ENCODE results near the gene PCDHA10. TPM values are rescaled to one million over a fixed set of nuclear protein-coding genes. Genes with fewer than 3 reads are reported as not detected.

PCDHA10 gene
- polyA plus RNA-seq, 1 donor (not counting 4 experiments of a cell fraction or from before 2014, with no cell fraction given) = 0.03 TPM

DNA sequence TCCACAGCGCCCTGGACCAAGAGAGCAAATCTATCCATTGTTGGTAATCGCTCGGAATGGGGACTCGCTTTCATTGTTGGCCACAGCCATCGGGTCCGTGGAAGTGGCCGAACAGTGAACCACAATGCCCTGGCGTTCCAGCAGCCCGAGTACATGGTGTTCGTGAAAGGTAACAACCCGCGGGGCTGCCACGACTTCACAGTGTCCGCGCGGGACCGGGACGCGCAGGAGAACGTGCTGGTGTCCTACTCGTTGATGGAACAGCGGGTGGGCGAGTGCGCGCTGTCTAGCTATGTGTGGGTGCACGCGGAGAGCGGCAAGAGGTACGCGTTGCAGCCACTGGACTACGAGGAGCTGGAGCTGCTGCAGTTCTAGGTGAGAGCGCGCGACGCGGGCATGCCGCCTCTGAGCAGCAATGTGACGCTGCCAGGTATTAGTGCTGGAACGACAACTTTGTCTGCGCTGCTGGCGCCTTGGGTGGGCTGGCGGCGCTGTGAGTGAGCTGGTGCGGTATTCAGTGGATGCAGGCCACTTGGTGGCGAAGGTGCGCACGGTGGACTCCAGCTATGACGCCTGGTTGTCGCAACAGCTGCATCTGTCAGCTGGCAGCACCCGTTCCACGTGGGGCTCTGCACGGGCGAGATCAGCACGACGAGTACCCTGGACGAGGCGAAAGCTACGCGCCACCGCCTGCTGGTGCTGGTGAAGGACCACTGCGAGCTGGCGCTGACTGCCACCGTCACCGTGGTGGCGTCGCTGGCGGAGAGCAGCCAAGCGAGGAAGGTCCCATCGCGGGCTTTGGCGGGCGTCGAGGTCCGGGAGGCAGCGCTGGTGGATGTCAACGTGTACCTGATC lies 7.0 kb downstream of the PCDHA10 start:
- Histone ChIP-seq H3K36me3 (ENCODE audit: control insufficient read depth in 2 of 2, extremely low read depth in 1 of 2, insufficient read depth in 2 of 2, low read length in 2 of 2) (no peaks in the 10 kb centered on the region), H3K9me3 (ENCODE audit: control insufficient read depth, low read depth, low read length) (peaks cover 12% of the 10 kb centered on the region), H3K4me3 (ENCODE audit: control insufficient read depth in 2 of 3, extremely low read depth in 1 of 3, insufficient read depth in 2 of 3, low read depth in 1 of 3, low read length in 3 of 3) (no peak overlapping the region), H3K79me2 (ENCODE audit: control insufficient read depth, insufficient read depth, low read length) (no peaks in the 10 kb centered on the region), H2AFZ (ENCODE audit: control insufficient read depth, low read length) (no peak overlapping the region), H3K4me2 (ENCODE audit: control insufficient read depth, extremely low read depth, insufficient read depth, low read depth, low read length) (no peak overlapping the region), H3K27me3 (ENCODE audit: control insufficient read depth, extremely low read depth, insufficient read depth, low read length) (no peaks in the 10 kb centered on the region), H3K9me1 (ENCODE audit: control insufficient read depth, extremely low read depth, insufficient read depth, low read length) (no peaks in the 10 kb centered on the region), H3K27ac (ENCODE audit: control insufficient read depth, insufficient read depth, low read length) (no peak overlapping the region), H3K4me1 (ENCODE audit: control insufficient read depth, extremely low read depth, insufficient read depth, low read length) (no peaks in the 10 kb centered on the region), H3K9ac (ENCODE audit: control insufficient read depth, extremely low read depth, insufficient read depth, low read length) (no peak overlapping the region), H4K20me1 (ENCODE audit: control insufficient read depth, extremely low read depth, insufficient read depth, low read length) (no peaks in the 10 kb centered on the region)
- no peak for DNase-seq (ENCODE audit: low read depth, low spot score)
- FAIRE-seq = no peak
- TF ChIP-seq CTCF (optimal IDR thresholded peaks at IDR 0.05 in 1 of 3, IDR thresholded peaks at IDR 0.05 in 1 of 3, conservative IDR thresholded peaks at IDR 0.05 in 1 of 3; ENCODE audit: extremely low read depth in 1 of 3, insufficient read depth in 2 of 3, low read length in 3 of 3) (no peak), EZH2 (IDR thresholded peaks at IDR 0.05; ENCODE audit: low read length) (no peak)
- dilution Hi-C loops (cut with MboI; ENCODE audit: extremely low pct_ligation_motif_present, low sequenced_read_pairs) = no loop called here

DNA sequence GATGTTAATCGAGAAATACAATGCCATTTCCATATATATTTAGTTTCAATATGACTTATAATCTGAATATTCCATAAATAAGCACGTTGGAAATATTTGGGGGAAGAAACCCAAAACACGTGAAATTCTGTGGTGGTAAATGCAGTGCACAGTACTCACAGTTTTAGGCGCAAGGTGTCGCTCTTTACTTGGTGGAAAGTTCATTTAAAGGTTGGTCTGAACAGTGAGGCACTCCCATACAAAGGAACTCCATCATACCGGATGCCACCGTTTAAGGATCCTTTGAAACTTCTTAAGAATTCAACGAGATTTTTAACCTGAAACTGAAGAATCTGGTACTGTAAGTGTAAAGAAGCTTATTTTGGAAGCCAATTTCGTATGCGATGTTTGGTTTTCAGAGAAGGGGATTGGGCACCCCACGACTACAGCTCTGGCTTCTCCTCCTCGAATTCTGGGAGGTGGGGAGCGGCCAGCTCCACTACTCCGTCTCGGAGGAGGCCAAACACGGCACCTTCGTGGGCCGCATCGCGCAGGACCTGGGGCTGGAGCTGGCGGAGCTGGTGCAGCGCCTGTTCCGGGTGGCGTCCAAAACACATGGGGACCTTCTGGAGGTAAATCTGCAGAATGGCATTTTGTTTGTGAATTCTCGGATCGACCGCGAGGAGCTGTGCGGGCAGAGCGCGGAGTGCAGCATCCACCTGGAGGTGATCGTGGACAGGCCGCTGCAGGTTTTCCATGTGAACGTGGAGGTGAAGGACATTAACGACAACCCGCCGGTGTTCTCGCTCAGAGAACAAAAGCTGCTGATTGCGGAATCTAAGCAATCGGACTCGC lies 13.2 kb downstream of the PCDHA10 start, which contains the start of gene PCDHA11:
Gene PCDHA11, plus strand, starts transcription at position 237 of the 834 bp plus-strand sequence. Its CDS starts 147 bp downstream, at position 384.
- no peak for DNase-seq (ENCODE audit: low read depth, low spot score)
- no peaks in the 10 kb centered on the region for H3K36me3 ChIP-seq (ENCODE audit: control insufficient read depth in 2 of 2, extremely low read depth in 1 of 2, insufficient read depth in 2 of 2, low read length in 2 of 2)
- H3K27ac ChIP-seq (ENCODE audit: control insufficient read depth, insufficient read depth, low read length) = no peak within 1 kb of the TSS
- H3K4me3 ChIP-seq (ENCODE audit: control insufficient read depth in 2 of 3, extremely low read depth in 1 of 3, insufficient read depth in 2 of 3, low read depth in 1 of 3, low read length in 3 of 3) = no peak within 1 kb of the TSS
- H2AFZ ChIP-seq (ENCODE audit: control insufficient read depth, low read length) = no peak within 1 kb of the TSS
- peaks cover 13% of the 10 kb centered on the region for H3K9me3 ChIP-seq (ENCODE audit: control insufficient read depth, low read depth, low read length)
- FAIRE-seq = no peak
- H3K79me2 ChIP-seq (ENCODE audit: control insufficient read depth, insufficient read depth, low read length) = no peaks in the 10 kb centered on the region
- dilution Hi-C loops (cut with MboI; ENCODE audit: extremely low pct_ligation_motif_present, low sequenced_read_pairs) = no loop called here
- no peak within 1 kb of the TSS for H3K9ac ChIP-seq (ENCODE audit: control insufficient read depth, extremely low read depth, insufficient read depth, low read length)
- H3K4me2 ChIP-seq (ENCODE audit: control insufficient read depth, extremely low read depth, insufficient read depth, low read depth, low read length) = no peak within 1 kb of the TSS
- H3K27me3 ChIP-seq (ENCODE audit: control insufficient read depth, extremely low read depth, insufficient read depth, low read length) = no peaks in the 10 kb centered on the region
- TF ChIP-seq EZH2 (IDR thresholded peaks at IDR 0.05; ENCODE audit: low read length) (no peak), CTCF (optimal IDR thresholded peaks at IDR 0.05 in 1 of 3, IDR thresholded peaks at IDR 0.05 in 1 of 3, conservative IDR thresholded peaks at IDR 0.05 in 1 of 3; ENCODE audit: extremely low read depth in 1 of 3, insufficient read depth in 2 of 3, low read length in 3 of 3) (peak in 2 of 3 experiments; percentile 5 to 37)
- no peaks in the 10 kb centered on the region for H3K9me1 ChIP-seq (ENCODE audit: control insufficient read depth, extremely low read depth, insufficient read depth, low read length)
- H3K4me1 ChIP-seq (ENCODE audit: control insufficient read depth, extremely low read depth, insufficient read depth, low read length) = no peaks in the 10 kb centered on the region
- no peaks in the 10 kb centered on the region for H4K20me1 ChIP-seq (ENCODE audit: control insufficient read depth, extremely low read depth, insufficient read depth, low read length)

Measured in keratinocyte (primary cell).